H1 (cell line): ENCODE results near the gene PDE4D. TPM values are rescaled to one million over a fixed set of nuclear protein-coding genes. Genes with fewer than 3 reads are reported as not detected.

ENCODE experiments used
- CTCF ChIA-PET: fragments of 300-600 bp; sonication (Branson Sonifier 250); formaldehyde crosslinking; loops from one replicate; lab custom pipeline; 2021; ENCODE audit not compliant: partially characterized antibody; lab: Charles Lee
- POLR2A ChIA-PET: fragments of 300-600 bp; sonication (Branson Sonifier 250); formaldehyde crosslinking; loops from one replicate; lab custom pipeline; 2021; ENCODE audit warnings: inconsistent platforms; ENCODE audit not compliant: partially characterized antibody; lab: Charles Lee
- DNase-seq, 2 experiments: peaks; one replicate each; pipeline versions ENCODE4 v3.0.0 to v3.0.0-alpha.2; 2010 to 2022; ENCODE audit warnings: low spot score in 2 of 2, low read depth in 1 of 2, mixed read lengths in 1 of 2
- FAIRE-seq: peaks from 2 replicates; lab custom pipeline; 2011; peaks lifted over from hg19 to GRCh38; lab: Jason Lieb, UNC
- H2AFZ ChIP-seq: 2 replicates; pipeline ENCODE4 v1.8.1; 2012; ENCODE audit warnings: low read length, inconsistent platforms
- H2AK5ac ChIP-seq: 2 replicates; pipeline ENCODE4 v1.6.1; 2013; ENCODE audit warnings: low read depth, low read length
- H2BK120ac ChIP-seq: replicated peaks from 2 replicates; pipeline ENCODE3; 2013; ENCODE audit warnings: low read depth, low read length, inconsistent platforms
- H2BK12ac ChIP-seq: 2 replicates; pipeline ENCODE4 v1.6.1; 2013; ENCODE audit warnings: low read depth, low read length
- H2BK15ac ChIP-seq: 2 replicates; pipeline ENCODE4 v1.6.1; 2013; ENCODE audit warnings: low read length
- H2BK20ac ChIP-seq: 2 replicates; pipeline ENCODE4 v1.6.1; 2013; ENCODE audit warnings: low read length
- H2BK5ac ChIP-seq: 2 replicates; pipeline ENCODE4 v1.6.1; 2013; ENCODE audit warnings: low read depth, low read length
- H3K14ac ChIP-seq: 2 replicates; pipeline ENCODE4 v1.6.1; 2013; ENCODE audit warnings: inconsistent platforms; ENCODE audit not compliant: insufficient read length
- H3K18ac ChIP-seq: 2 replicates; pipeline ENCODE4 v1.6.1; 2013; ENCODE audit warnings: low read length; ENCODE audit errors: extremely low read depth
- H3K23ac ChIP-seq: 2 replicates; pipeline ENCODE4 v1.6.1; 2013; ENCODE audit warnings: inconsistent platforms; ENCODE audit not compliant: insufficient read length
- H3K23me2 ChIP-seq: 2 replicates; pipeline ENCODE4 v1.6.1; 2013; ENCODE audit warnings: low read depth, low read length
- H3K27ac ChIP-seq: 2 replicates; pipeline ENCODE4 v1.6.1; 2011; ENCODE audit warnings: low read depth, low read length, inconsistent platforms
- H3K27me3 ChIP-seq, 4 experiments: replicated peaks in 1 of 4; 1 replicate in 1 of 4; 2 replicates in 3 of 4; pipeline versions ENCODE4 v1.6.1 to v1.8.1; 2011 to 2013; ENCODE audit warnings: low read length in 3 of 4, mild to moderate bottlenecking in 3 of 4, inconsistent platforms in 2 of 4, mixed read lengths in 2 of 4, moderate library complexity in 1 of 4; ENCODE audit not compliant: control insufficient read depth in 3 of 4, insufficient read depth in 3 of 4; ENCODE audit errors: extremely low read depth in 1 of 4
- H3K36me3 ChIP-seq, 4 experiments: 2 replicates each; pipeline versions ENCODE4 v1.6.1 to v1.8.1; 2011 to 2013; ENCODE audit warnings: mild to moderate bottlenecking in 4 of 4, low read length in 3 of 4, moderate library complexity in 2 of 4, control low read depth in 1 of 4, inconsistent platforms in 1 of 4; ENCODE audit not compliant: insufficient read depth in 4 of 4, control insufficient read depth in 2 of 4
- H3K4ac ChIP-seq: replicated peaks from 2 replicates; pipeline ENCODE3; 2013; ENCODE audit warnings: low read length, low read depth, mixed read lengths, inconsistent platforms; ENCODE audit not compliant: insufficient read length
- H3K4me1 ChIP-seq, 4 experiments: replicated peaks in 1 of 4; 1 replicate in 1 of 4; 2 replicates in 3 of 4; pipeline versions ENCODE4 v1.6.1 to v1.8.1; 2011 to 2013; ENCODE audit warnings: low read length in 3 of 4, inconsistent platforms in 2 of 4, mixed read lengths in 1 of 4; ENCODE audit not compliant: insufficient read depth in 4 of 4, control insufficient read depth in 3 of 4
- H3K4me2 ChIP-seq, 2 experiments: 2 replicates each; pipeline versions ENCODE4 v1.6.1 to v1.8.1; 2011 to 2013; ENCODE audit warnings: low read depth in 2 of 2, low read length in 2 of 2, control low read depth in 1 of 2, inconsistent platforms in 1 of 2, mild to moderate bottlenecking in 1 of 2; ENCODE audit not compliant: insufficient read depth in 1 of 2
- H3K4me3 ChIP-seq, 4 experiments: fragments of 200-600, 300-600 bp in 1 of 4; sonication (generic), shearing (Covaris generic), sonication (Bioruptor Twin) in 1 of 4; 2 replicates each; pipeline versions ENCODE4 v1.5.1 to v1.8.1; 2011 to 2016; ENCODE audit warnings: low read length in 4 of 4, low read depth in 3 of 4, control low read depth in 2 of 4, inconsistent platforms in 2 of 4, mild to moderate bottlenecking in 2 of 4, mixed read lengths in 1 of 4, moderate library complexity in 1 of 4; ENCODE audit not compliant: insufficient read depth in 2 of 4; ENCODE audit errors: extremely low read depth in 1 of 4
- H3K56ac ChIP-seq: replicated peaks from 2 replicates; pipeline ENCODE3; 2013; ENCODE audit warnings: low read depth, mild to moderate bottlenecking, mixed read lengths, low read length, inconsistent platforms; ENCODE audit not compliant: insufficient read length
- H3K79me1 ChIP-seq: 2 replicates; pipeline ENCODE4 v1.6.1; 2013; ENCODE audit warnings: low read depth, low read length, control low read depth
- H3K79me2 ChIP-seq, 2 experiments: 2 replicates each; pipeline versions ENCODE4 v1.6.1 to v1.8.1; 2012 to 2013; ENCODE audit warnings: low read length in 2 of 2, mild to moderate bottlenecking in 2 of 2, inconsistent platforms in 1 of 2; ENCODE audit not compliant: insufficient read depth in 2 of 2, control insufficient read depth in 1 of 2
- H3K9ac ChIP-seq, 4 experiments: replicated peaks in 1 of 4; 1 replicate in 1 of 4; 2 replicates in 3 of 4; pipeline versions ENCODE4 v1.6.1 to v1.8.1; 2011 to 2013; ENCODE audit warnings: low read depth in 3 of 4, low read length in 3 of 4, control low read depth in 2 of 4, mild to moderate bottlenecking in 2 of 4, moderate library complexity in 2 of 4, inconsistent platforms in 1 of 4; ENCODE audit errors: extremely low read depth in 1 of 4
- H3K9me3 ChIP-seq, 2 experiments: 2 replicates each; pipeline versions ENCODE4 v1.6.1 to v1.8.1; 2012 to 2013; ENCODE audit warnings: mild to moderate bottlenecking in 2 of 2, moderate library complexity in 2 of 2, control low read depth in 1 of 2, inconsistent platforms in 1 of 2, low read depth in 1 of 2, low read length in 1 of 2, mixed read lengths in 1 of 2; ENCODE audit not compliant: insufficient read depth in 2 of 2
- H4K20me1 ChIP-seq, 2 experiments: replicated peaks in 1 of 2; 2 replicates each; pipeline versions ENCODE3 to v1.8.1; 2011 to 2013; ENCODE audit warnings: inconsistent platforms in 2 of 2, low read length in 2 of 2, mild to moderate bottlenecking in 1 of 2; ENCODE audit not compliant: insufficient read depth in 2 of 2, control insufficient read depth in 1 of 2
- H4K5ac ChIP-seq: 2 replicates; pipeline ENCODE4 v1.6.1; 2013; ENCODE audit warnings: low read length, low read depth, mixed read lengths, inconsistent platforms; ENCODE audit not compliant: insufficient read length
- H4K8ac ChIP-seq: 2 replicates; pipeline ENCODE4 v1.8.0; 2013; ENCODE audit warnings: mild to moderate bottlenecking, moderate library complexity, low read length, inconsistent platforms; ENCODE audit not compliant: insufficient read depth; ENCODE audit errors: extremely low read depth
- H4K91ac ChIP-seq: replicated peaks from 2 replicates; pipeline ENCODE3; 2013; ENCODE audit warnings: low read length, mixed read lengths, inconsistent platforms; ENCODE audit not compliant: insufficient read length
- ASH2L ChIP-seq: fragments of 200-600, 300-600 bp; sonication (generic); IDR thresholded peaks from one replicate; pipeline ENCODE4 v1.7.1; 2017; ENCODE audit warnings: low read length
- ATF3 ChIP-seq: IDR thresholded peaks from 2 replicates; pipeline ENCODE4 v1.6.1; 2011; ENCODE audit warnings: low read depth, mild to moderate bottlenecking, low read length; ENCODE audit not compliant: insufficient read depth
- PHF8 ChIP-seq: fragments of 200-600 bp; sonication (generic); conservative IDR thresholded peaks from 2 replicates; pipeline ENCODE4 v1.7.1; 2012; ENCODE audit warnings: low read depth, mild to moderate bottlenecking, inconsistent platforms, low read length, moderate library complexity
- RAD21 ChIP-seq, 2 experiments: IDR thresholded peaks in 1 of 2; conservative IDR thresholded peaks in 1 of 2; 2 replicates each; pipeline ENCODE4 v1.6.1; 2011; ENCODE audit warnings: low read depth in 2 of 2, low read length in 2 of 2, improper control_type of control experiment in 1 of 2, inconsistent platforms in 1 of 2, mild to moderate bottlenecking in 1 of 2, moderate library complexity in 1 of 2
- SIX5 ChIP-seq: IDR thresholded peaks from 2 replicates; pipeline ENCODE4 v1.6.1; 2011; ENCODE audit warnings: mild to moderate bottlenecking, low read depth, low read length
- SP2 ChIP-seq: IDR thresholded peaks from 2 replicates; pipeline ENCODE4 v1.6.1; 2012; ENCODE audit warnings: mild to moderate bottlenecking, low read length, inconsistent platforms
- ZNF274 ChIP-seq: IDR thresholded peaks from 2 replicates; pipeline ENCODE4 v1.7.0; 2012; ENCODE audit warnings: low read length, borderline replicate concordance; ENCODE audit errors: extremely low read depth
- WGBS, 2 experiments: shearing (Covaris generic) in 1 of 2; methylation state at CpG; one replicate each; pipeline versions ENCODE4 v1.1.6 to v1.1.7; 2013 to 2015; ENCODE audit warnings: low lambda C conversion rate in 2 of 2, mixed read lengths in 2 of 2, inconsistent platforms in 1 of 2, low coverage in 1 of 2, missing lambda C conversion rate in 1 of 2; ENCODE audit not compliant: insufficient replicate concordance in 2 of 2, insufficient coverage in 1 of 2, insufficient read length in 1 of 2; ENCODE audit errors: extremely low coverage in 1 of 2, missing lambda C conversion rate in 1 of 2; 5-methylcytosine and 5-hydroxymethylcytosine counted together
- polyA plus RNA-seq, 7 experiments: library from polyadenylated mRNA; depleted of rRNA in 3 of 7; stranded (reverse) in 5 of 7; unstranded in 2 of 7; fragments of >200 nt in 5 of 7; fragments of 200-250 nt in 2 of 7; gene quantifications; 1 replicate in 5 of 7; 2 replicates in 1 of 7; 4 replicates in 1 of 7; pipeline versions ENCODE4 v1.2.1 to v1.2.3, GENCODE V29; 2011 to 2013; ENCODE audit warnings: missing spikeins in 2 of 7, mixed read lengths in 2 of 7
- total RNA-seq: library from RNA; stranded (reverse); fragmentation: NEBNext Ultra II Directional; extraction: Animal tissue kit (Norgen Biotek cat#: 25700); gene quantifications from 2 replicates; pipeline ENCODE4 v1.2.1, GENCODE V29; 2021

Gene PDE4D
- total and polyA plus RNA-seq, 2 of the 8 experiments (the other 6 are each of a cell fraction or from before 2014, with no cell fraction given): 2.3 to 3.7 TPM

DNA sequence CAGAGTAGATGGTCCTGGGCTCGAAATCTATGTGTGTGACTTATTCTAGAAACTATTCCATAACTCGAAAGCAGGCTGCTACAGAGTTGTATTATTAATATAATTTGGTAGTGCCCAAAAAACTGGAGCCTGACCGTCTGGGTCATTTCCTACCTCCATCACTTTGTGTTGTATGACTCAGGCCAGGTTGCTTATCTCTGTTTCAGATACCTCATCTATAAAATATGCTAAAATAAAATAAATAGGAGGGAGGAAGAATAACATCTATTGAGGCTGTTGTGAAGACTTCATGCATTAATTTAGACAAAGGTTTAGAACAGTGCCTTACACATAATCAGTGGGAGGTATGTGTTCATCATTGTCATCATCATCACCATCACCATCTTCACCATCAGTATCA lies 57.7 kb downstream of the PDE4D start:
- POLR2A ChIA-PET: no interaction called here

More for the DNA sequence above, 57.7 kb downstream of the PDE4D start:
- DNase-seq (no peak), FAIRE-seq (no peak)
- Histone ChIP-seq H4K8ac (no peak overlapping the region), H3K18ac (no peak overlapping the region), H3K4me2 (no peak overlapping the region), H3K23ac (no peak overlapping the region), H2BK12ac (no peak overlapping the region), H2AFZ (no peak overlapping the region), H3K4ac (no peak overlapping the region), H3K14ac (no peak overlapping the region), H4K20me1 (no peaks in the 10 kb centered on the region), H3K79me2 (no peaks in the 10 kb centered on the region), H3K27me3 (no peaks in the 10 kb centered on the region), H2AK5ac (no peak overlapping the region), H3K9me3 (no peaks in the 10 kb centered on the region; a peak in 1 of 4 replicates), H2BK5ac (no peak overlapping the region), H3K9ac (no peak overlapping the region), H2BK15ac (no peak overlapping the region), H4K91ac (no peak overlapping the region), H3K4me3 (no peak overlapping the region), H3K79me1 (no peaks in the 10 kb centered on the region), H3K23me2 (no peaks in the 10 kb centered on the region), H3K27ac (no peak overlapping the region), H3K36me3 (no peaks in the 10 kb centered on the region), H3K56ac (no peak overlapping the region), H3K4me1 (peaks cover 0 to 5% (median 0%) of the 10 kb centered on the region in 4 experiments; a peak in 1 of 7 replicates), H2BK120ac (no peak overlapping the region), H2BK20ac (no peak overlapping the region), H4K5ac (no peak overlapping the region)
- 91% methylated on average over 3 of the region's 3 CpGs; no CpG with 5 or more reads in 1 of the 2 experiments for WGBS, 2 experiments
- TF ChIP-seq SIX5 (no peak), SP2 (no peak), ATF3 (no peak), ZNF274 (no peak), ASH2L (no peak), RAD21 (IDR thresholded peaks at IDR 0.05 in 1 of 2, conservative IDR thresholded peaks at IDR 0.05 in 1 of 2; ENCODE audit: low read depth in 2 of 2, low read length in 2 of 2) (no peak), PHF8 (no peak)
- CTCF ChIA-PET: interaction anchor here (1.7 kb wide), 1 partner anchor 21 kb away, joined by 7 read pairs; no protein-coding TSS in a partner anchor
